ENCODE results near the gene ARHGAP25.

GRCh38 chr2:68768461-68768860 lies 33.9 kb downstream of the ARHGAP25 start:
- TF ChIP-seq, protein P1, sequence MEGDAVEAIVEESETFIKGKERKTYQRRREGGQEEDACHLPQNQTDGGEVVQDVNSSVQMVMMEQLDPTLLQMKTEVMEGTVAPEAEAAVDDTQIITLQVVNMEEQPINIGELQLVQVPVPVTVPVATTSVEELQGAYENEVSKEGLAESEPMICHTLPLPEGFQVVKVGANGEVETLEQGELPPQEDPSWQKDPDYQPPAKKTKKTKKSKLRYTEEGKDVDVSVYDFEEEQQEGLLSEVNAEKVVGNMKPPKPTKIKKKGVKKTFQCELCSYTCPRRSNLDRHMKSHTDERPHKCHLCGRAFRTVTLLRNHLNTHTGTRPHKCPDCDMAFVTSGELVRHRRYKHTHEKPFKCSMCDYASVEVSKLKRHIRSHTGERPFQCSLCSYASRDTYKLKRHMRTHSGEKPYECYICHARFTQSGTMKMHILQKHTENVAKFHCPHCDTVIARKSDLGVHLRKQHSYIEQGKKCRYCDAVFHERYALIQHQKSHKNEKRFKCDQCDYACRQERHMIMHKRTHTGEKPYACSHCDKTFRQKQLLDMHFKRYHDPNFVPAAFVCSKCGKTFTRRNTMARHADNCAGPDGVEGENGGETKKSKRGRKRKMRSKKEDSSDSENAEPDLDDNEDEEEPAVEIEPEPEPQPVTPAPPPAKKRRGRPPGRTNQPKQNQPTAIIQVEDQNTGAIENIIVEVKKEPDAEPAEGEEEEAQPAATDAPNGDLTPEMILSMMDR (conservative IDR thresholded peaks at IDR 0.05): no peak
- TF ChIP-seq ZFX (IDR thresholded peaks at IDR 0.05): no peak

Measured in C4-2B (cell line).